Activated CD4-positive, alpha-beta T cell treated with anti-CD3 and anti-CD28 coated beads for 36 hours (primary cell): Measurements from ENCODE around the gene MB21D2. TPM values are rescaled to one million over a fixed set of nuclear protein-coding genes. Genes with fewer than 3 reads are reported as not detected.

Experiments
- ATAC-seq: fragments of 200-7000 bp; cut with Tn5 transposase; one replicate; pipeline ENCODE4 v1.10.0; 2021; ENCODE audit warnings: mild to moderate bottlenecking, moderate library complexity
- CTCF ChIA-PET: fragments of 350-600 bp; sonication (Branson Sonifier 250); formaldehyde crosslinking; loops from one replicate; lab custom pipeline; 2021; ENCODE audit warnings: antibody characterized with exemption; lab: Charles Lee
- POLR2A ChIA-PET: fragments of 350-600 bp; sonication (Branson Sonifier 250); formaldehyde crosslinking; loops from one replicate; lab custom pipeline; 2021; ENCODE audit warnings: antibody characterized with exemption, inconsistent platforms; lab: Charles Lee
- DNase-seq: peaks from one replicate; pipeline ENCODE4 v3.0.0-alpha.2; 2020
- H3K27ac Mint-ChIP-seq: one replicate; pipeline ENCODE4 v1.8.0; 2021; ENCODE audit warnings: mixed read lengths
- H3K27me3 Mint-ChIP-seq: one replicate; pipeline ENCODE4 v1.8.0; 2021; ENCODE audit warnings: mixed read lengths
- H3K36me3 Mint-ChIP-seq: one replicate; pipeline ENCODE4 v1.8.0; 2021; ENCODE audit warnings: low read depth, mixed read lengths
- H3K4me1 Mint-ChIP-seq: one replicate; pipeline ENCODE4 v1.8.0; 2021; ENCODE audit warnings: mixed read lengths
- H3K4me3 Mint-ChIP-seq: one replicate; pipeline ENCODE4 v1.8.0; 2021; ENCODE audit warnings: mild to moderate bottlenecking, moderate library complexity, mixed read lengths
- H3K9me3 Mint-ChIP-seq: one replicate; pipeline ENCODE4 v1.8.0; 2021; ENCODE audit warnings: low read depth, mixed read lengths
- intact Hi-C, 2 experiments: fragments of 100-400 bp; cut with DNase I in 1 of 2; cut with micrococcal nuclease in 1 of 2; formaldehyde crosslinking; loops; one replicate each; pipeline versions ENCODE4 v1.14.2 to v1.15.1; 2022 to 2024; cut with DNase I, micrococcal nuclease
- total RNA-seq, 2 experiments: library from RNA; stranded (reverse); gene quantifications; one replicate each; pipeline ENCODE4 v1.2.3, GENCODE V29; 2021

Gene MB21D2
- total RNA-seq, 2 experiments from 2014 or later, result 2.2 to 2.5 TPM

- intact Hi-C loops, result no loop called here
- POLR2A ChIA-PET, result no interaction called here
These were observed 16.3 kb upstream of the MB21D2 start for GRCh38 chr3:192933779-192934460.

GRCh38 chr3:192933259-192933658 lies 15.6 kb upstream of the MB21D2 start:
- H3K27ac Mint-ChIP-seq, result no peak overlapping the region
- peaks cover 6% of the 10 kb centered on the region for H3K27me3 Mint-ChIP-seq
- H3K36me3 Mint-ChIP-seq, result no peaks in the 10 kb centered on the region
- H3K4me3 Mint-ChIP-seq, result no peak overlapping the region
- no peaks in the 10 kb centered on the region for H3K9me3 Mint-ChIP-seq
- ChIA-PET CTCF (interaction anchor here (0.5 to 1.3 kb wide), 3 partner anchors 91 to 117 kb away, joined by 3 to 4 read pairs (median 3); no protein-coding TSS in a partner anchor), POLR2A (no interaction called here)
- ATAC-seq (no peak), DNase-seq (no peak)
- H3K4me1 Mint-ChIP-seq, result no peaks in the 10 kb centered on the region
- intact Hi-C loops, result no loop called here

More at GRCh38 chr3:192933779-192934460, 16.3 kb upstream of the MB21D2 start:
- peak; percentile 65 for ATAC-seq
- no peak for DNase-seq
- Mint-ChIP-seq H3K36me3 (no peaks in the 10 kb centered on the region), H3K9me3 (no peaks in the 10 kb centered on the region), H3K4me1 (no peaks in the 10 kb centered on the region), H3K4me3 (no peak overlapping the region), H3K27ac (no peak overlapping the region), H3K27me3 (peaks cover 5% of the 10 kb centered on the region)
- CTCF ChIA-PET, result interaction anchor here (0.7 to 1.3 kb wide), 2 partner anchors 93 to 117 kb away, joined by 3 to 4 read pairs; no protein-coding TSS in a partner anchor

- H3K27me3 Mint-ChIP-seq, result peaks cover 8% of the 10 kb centered on the region
- H3K36me3 Mint-ChIP-seq, result no peaks in the 10 kb centered on the region
- ChIA-PET CTCF (no interaction called here), POLR2A (no interaction called here)
- ATAC-seq, result no peak
- H3K27ac Mint-ChIP-seq, result no peak overlapping the region
- intact Hi-C loops, result no loop called here
- no peaks in the 10 kb centered on the region for H3K9me3 Mint-ChIP-seq
- no peaks in the 10 kb centered on the region for H3K4me1 Mint-ChIP-seq
- no peak for DNase-seq
- no peak overlapping the region for H3K4me3 Mint-ChIP-seq
These were observed 14.2 kb upstream of the MB21D2 start for GRCh38 chr3:192931825-192932224.

GRCh38 chr3:192930577-192930976 lies 12.9 kb upstream of the MB21D2 start:
- no peak overlapping the region for H3K27ac Mint-ChIP-seq
- no peaks in the 10 kb centered on the region for H3K4me1 Mint-ChIP-seq
- H3K27me3 Mint-ChIP-seq, result peaks cover 8% of the 10 kb centered on the region
- ATAC-seq (no peak), DNase-seq (no peak)
- H3K9me3 Mint-ChIP-seq, result no peaks in the 10 kb centered on the region
- intact Hi-C loops, result no loop called here
- H3K4me3 Mint-ChIP-seq, result no peak overlapping the region
- H3K36me3 Mint-ChIP-seq, result no peaks in the 10 kb centered on the region
- POLR2A ChIA-PET, result no interaction called here
- CTCF ChIA-PET, result no interaction called here

DNA sequence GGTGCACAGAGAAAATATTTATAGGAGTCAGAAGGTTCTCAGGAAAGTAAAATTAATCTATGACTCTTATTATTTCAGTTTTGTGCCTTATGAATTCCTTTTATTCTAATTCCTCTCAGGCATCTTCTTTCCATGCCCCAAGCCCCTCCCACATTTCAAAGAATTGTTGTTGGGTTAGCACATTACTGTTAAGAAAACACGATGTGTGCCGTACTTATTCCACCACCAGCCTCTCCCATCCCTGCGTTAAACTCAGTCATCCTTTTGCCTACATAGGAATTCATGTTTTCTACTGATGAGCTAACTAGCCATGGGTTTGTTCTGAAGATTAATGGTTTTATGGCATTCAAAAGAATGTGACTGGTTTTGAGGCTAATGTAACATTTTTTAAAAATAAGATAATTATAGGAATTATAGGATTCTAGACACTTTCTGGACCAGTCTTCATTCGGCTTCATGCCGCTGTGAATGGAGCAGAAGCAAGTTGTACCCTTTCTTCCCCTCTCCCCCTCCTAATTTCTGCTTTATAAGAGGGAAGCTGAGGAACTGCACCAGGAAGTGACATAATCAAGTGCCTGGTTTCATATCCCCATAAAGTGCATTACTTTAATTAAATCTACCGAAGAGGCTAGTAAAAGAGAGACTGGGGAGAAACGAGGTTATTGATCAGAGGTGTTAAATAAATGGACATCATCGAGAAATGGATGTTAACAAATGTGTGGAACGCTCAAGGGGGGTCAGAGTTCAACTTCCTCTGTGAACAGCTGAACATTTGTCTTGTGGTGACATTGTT lies 12.3 kb upstream of the MB21D2 start:
- ATAC-seq, result no peak
- intact Hi-C loops, result no loop called here
- no peak for DNase-seq
- ChIA-PET CTCF (no interaction called here), POLR2A (no interaction called here)
- Mint-ChIP-seq H3K4me3 (no peak overlapping the region), H3K36me3 (no peaks in the 10 kb centered on the region), H3K27ac (no peak overlapping the region), H3K4me1 (no peaks in the 10 kb centered on the region), H3K27me3 (peaks cover 5% of the 10 kb centered on the region), H3K9me3 (no peaks in the 10 kb centered on the region)

- H3K9me3 Mint-ChIP-seq, result no peaks in the 10 kb centered on the region
- ChIA-PET POLR2A (no interaction called here), CTCF (no interaction called here)
- H3K4me1 Mint-ChIP-seq, result no peaks in the 10 kb centered on the region
- no peaks in the 10 kb centered on the region for H3K36me3 Mint-ChIP-seq
- no peak for ATAC-seq
- H3K27me3 Mint-ChIP-seq, result peaks cover 5% of the 10 kb centered on the region
- no peak overlapping the region for H3K27ac Mint-ChIP-seq
- intact Hi-C loops, result no loop called here
- DNase-seq, result no peak
- no peak overlapping the region for H3K4me3 Mint-ChIP-seq
These were observed 11.5 kb upstream of the MB21D2 start for GRCh38 chr3:192929146-192929545.

GRCh38 chr3:192928720-192929119 lies 11.1 kb upstream of the MB21D2 start:
- intact Hi-C loops, result no loop called here
- Mint-ChIP-seq H3K36me3 (no peaks in the 10 kb centered on the region), H3K4me3 (no peak overlapping the region), H3K27ac (no peak overlapping the region), H3K4me1 (no peaks in the 10 kb centered on the region), H3K9me3 (no peaks in the 10 kb centered on the region), H3K27me3 (peaks cover 5% of the 10 kb centered on the region)
- ChIA-PET CTCF (no interaction called here), POLR2A (no interaction called here)
- ATAC-seq, result no peak
- no peak for DNase-seq

- Mint-ChIP-seq H3K4me1 (no peaks in the 10 kb centered on the region), H3K27ac (no peak overlapping the region)
- POLR2A ChIA-PET, result no interaction called here
These were observed 10.4 kb upstream of the MB21D2 start for GRCh38 chr3:192928016-192928415.

GRCh38 chr3:192927016-192927415 lies 9.4 kb upstream of the MB21D2 start:
- no peaks in the 10 kb centered on the region for H3K4me1 Mint-ChIP-seq
- intact Hi-C loops, result no loop called here
- H3K9me3 Mint-ChIP-seq, result no peaks in the 10 kb centered on the region
- no peaks in the 10 kb centered on the region for H3K36me3 Mint-ChIP-seq
- ATAC-seq (no peak), DNase-seq (no peak)
- no peak overlapping the region for H3K4me3 Mint-ChIP-seq
- peaks cover 11% of the 10 kb centered on the region for H3K27me3 Mint-ChIP-seq
- H3K27ac Mint-ChIP-seq, result no peak overlapping the region
- ChIA-PET POLR2A (no interaction called here), CTCF (no interaction called here)

More at GRCh38 chr3:192928016-192928415, 10.4 kb upstream of the MB21D2 start:
- Mint-ChIP-seq H3K36me3 (no peaks in the 10 kb centered on the region), H3K27me3 (peaks cover 8% of the 10 kb centered on the region), H3K9me3 (no peaks in the 10 kb centered on the region), H3K4me3 (no peak overlapping the region)
- DNase-seq (no peak), ATAC-seq (no peak)
- CTCF ChIA-PET, result no interaction called here
- intact Hi-C loops, result no loop called here

- no peaks in the 10 kb centered on the region for H3K9me3 Mint-ChIP-seq
- H3K36me3 Mint-ChIP-seq, result no peaks in the 10 kb centered on the region
- H3K4me1 Mint-ChIP-seq, result no peaks in the 10 kb centered on the region
- intact Hi-C loops, result no loop called here
- no peak overlapping the region for H3K27ac Mint-ChIP-seq
- no peak for DNase-seq
- H3K27me3 Mint-ChIP-seq, result peaks cover 30% of the 10 kb centered on the region
- H3K4me3 Mint-ChIP-seq, result no peak overlapping the region
- ChIA-PET POLR2A (no interaction called here), CTCF (interaction anchor here (0.6 to 1.0 kb wide), 2 partner anchors 33 to 434 kb away, joined by 3 read pairs; no protein-coding TSS in a partner anchor)
- ATAC-seq, result no peak
These were observed 6.1 kb upstream of the MB21D2 start for GRCh38 chr3:192923731-192924130.

DNA sequence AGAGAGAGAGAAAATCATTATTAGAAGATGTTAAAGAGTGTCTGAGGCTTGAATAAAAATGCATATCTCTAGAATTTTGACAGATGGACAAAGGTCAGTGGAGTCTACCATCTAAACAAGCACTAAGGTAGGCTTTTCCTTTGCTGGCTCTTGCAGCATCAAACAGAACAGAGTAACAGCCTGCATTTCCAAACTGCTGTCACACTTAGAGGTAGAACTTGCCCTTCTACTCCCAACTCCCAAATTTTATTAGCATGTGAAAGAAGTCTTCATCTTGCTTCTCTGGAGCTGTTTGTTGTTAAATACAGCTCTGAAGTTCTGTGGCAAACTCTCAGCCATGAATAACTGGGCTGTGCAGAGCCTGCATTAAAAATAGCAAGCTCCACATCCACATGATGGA lies 4.1 kb upstream of the MB21D2 start:
- intact Hi-C loops, result no loop called here
- no peak for ATAC-seq
- Mint-ChIP-seq H3K27ac (no peak overlapping the region), H3K4me3 (no peak overlapping the region), H3K36me3 (no peaks in the 10 kb centered on the region), H3K4me1 (peaks cover 13% of the 10 kb centered on the region), H3K9me3 (no peaks in the 10 kb centered on the region), H3K27me3 (peaks cover 43% of the 10 kb centered on the region)
- no peak for DNase-seq
- POLR2A ChIA-PET, result no interaction called here
- CTCF ChIA-PET, result interaction anchor here (0.8 kb wide), 1 partner anchor 19 kb away, joined by 3 read pairs; no protein-coding TSS in a partner anchor

GRCh38 chr3:192920411-192920810 lies 2.8 kb upstream of the MB21D2 start:
- ATAC-seq (no peak), DNase-seq (no peak)
- Mint-ChIP-seq H3K4me1 (peaks cover 20% of the 10 kb centered on the region), H3K36me3 (no peaks in the 10 kb centered on the region), H3K4me3 (no peak overlapping the region), H3K9me3 (no peaks in the 10 kb centered on the region), H3K27me3 (peaks cover 54% of the 10 kb centered on the region), H3K27ac (no peak overlapping the region)
- intact Hi-C loops, result no loop called here
- CTCF ChIA-PET, result no interaction called here
- POLR2A ChIA-PET, result no interaction called here
